Measurements from ENCODE around the gene IGF2. TPM values are rescaled to one million over a fixed set of nuclear protein-coding genes. Genes with fewer than 3 reads are reported as not detected.

IGF2 gene
- total and polyA plus RNA-seq, 2 donors (not counting 1 experiment from before 2014, with no cell fraction given): not detected

GRCh38 chr11:2114430-2115241 lies 24.6 kb downstream of the IGF2 start:
- H3K4me3 ChIP-seq (ENCODE audit: control extremely low read depth in 1 of 5, extremely low read depth in 1 of 5, insufficient read depth in 1 of 5, low read depth in 2 of 5, low read length in 4 of 5): no peak overlapping the region
- H3K36me3 ChIP-seq (replicated peaks in 1 of 2; ENCODE audit: control extremely low read depth in 1 of 2, control insufficient read depth in 1 of 2, extremely low read depth in 1 of 2, insufficient read depth in 2 of 2, low read length in 1 of 2): no peaks in the 10 kb centered on the region
- ATAC-seq (ENCODE audit: low read depth) (no peak), DNase-seq (no peak)
- no peak overlapping the region for H2AFZ ChIP-seq (ENCODE audit: insufficient read depth, low read depth, low read length, poor library complexity, severe bottlenecking)
- no peaks in the 10 kb centered on the region for H3K27me3 ChIP-seq (replicated peaks in 1 of 4; ENCODE audit: control extremely low read depth in 1 of 4, control insufficient read depth in 3 of 4, insufficient read depth in 4 of 4, low read length in 3 of 4)
- no peaks in the 10 kb centered on the region for H3K79me2 ChIP-seq (ENCODE audit: control insufficient read depth, insufficient read depth, low read length)
- Mint-ChIP-seq H3K9me3 (ENCODE audit: insufficient read depth) (no peaks in the 10 kb centered on the region), H3K27ac (no peak overlapping the region), H3K4me1 (peaks cover 3% of the 10 kb centered on the region), H3K4me3 (no peak overlapping the region), H3K27me3 (peaks cover 16% of the 10 kb centered on the region)
- no peak overlapping the region for H3K27ac ChIP-seq (ENCODE audit: low read length in 2 of 2)
- no peak overlapping the region for H3K4me2 ChIP-seq (replicated peaks; ENCODE audit: low read depth, low read length, poor library complexity, severe bottlenecking)
- H3K4me1 ChIP-seq (ENCODE audit: control insufficient read depth in 2 of 2, insufficient read depth in 2 of 2, low read length in 2 of 2): no peaks in the 10 kb centered on the region
- TF ChIP-seq CTCF (IDR thresholded peaks at IDR 0.05) (no peak), EZH2 (IDR thresholded peaks at IDR 0.05; ENCODE audit: borderline replicate concordance, insufficient read depth, low read depth, low read length, poor library complexity, severe bottlenecking) (no peak)
- H3K9ac ChIP-seq (ENCODE audit: low read length): no peak overlapping the region
- CTCF ChIA-PET: interaction anchor here (0.6 kb wide), 1 partner anchor 1661 kb away, joined by 3 read pairs; no protein-coding TSS in a partner anchor
- intact Hi-C loops (cut with micrococcal nuclease): no loop called here
- no peaks in the 10 kb centered on the region for H4K20me1 ChIP-seq (ENCODE audit: control insufficient read depth, insufficient read depth, low read length, poor library complexity, severe bottlenecking)
- POLR2A ChIA-PET: no interaction called here
- 93% methylated on average over 31 of the region's 32 CpGs for WGBS (ENCODE audit: insufficient coverage)
- H3K9me3 ChIP-seq (ENCODE audit: control extremely low read depth in 1 of 3, control insufficient read depth in 2 of 3, insufficient read depth in 1 of 3, low read length in 2 of 3): peaks cover 0 to 3% (median 0%) of the 10 kb centered on the region in 3 donors

- Histone ChIP-seq H3K27me3 (replicated peaks in 1 of 4; ENCODE audit: control extremely low read depth in 1 of 4, control insufficient read depth in 3 of 4, insufficient read depth in 4 of 4, low read length in 3 of 4) (peaks cover 0 to 1% (median 0%) of the 10 kb centered on the region in 4 experiments), H3K27ac (ENCODE audit: low read length in 2 of 2) (no peak overlapping the region), H2AFZ (ENCODE audit: insufficient read depth, low read depth, low read length, poor library complexity, severe bottlenecking) (no peak overlapping the region), H3K4me2 (replicated peaks; ENCODE audit: low read depth, low read length, poor library complexity, severe bottlenecking) (no peak overlapping the region), H3K9me3 (ENCODE audit: control extremely low read depth in 1 of 3, control insufficient read depth in 2 of 3, insufficient read depth in 1 of 3, low read length in 2 of 3) (peaks cover 0 to 4% (median 0%) of the 10 kb centered on the region in 3 donors), H3K9ac (ENCODE audit: low read length) (no peak overlapping the region), H4K20me1 (ENCODE audit: control insufficient read depth, insufficient read depth, low read length, poor library complexity, severe bottlenecking) (no peaks in the 10 kb centered on the region), H3K36me3 (replicated peaks in 1 of 2; ENCODE audit: control extremely low read depth in 1 of 2, control insufficient read depth in 1 of 2, extremely low read depth in 1 of 2, insufficient read depth in 2 of 2, low read length in 1 of 2) (no peaks in the 10 kb centered on the region), H3K4me1 (ENCODE audit: control insufficient read depth in 2 of 2, insufficient read depth in 2 of 2, low read length in 2 of 2) (peaks cover 0 to 3% of the 10 kb centered on the region in 2 donors), H3K79me2 (ENCODE audit: control insufficient read depth, insufficient read depth, low read length) (no peaks in the 10 kb centered on the region), H3K4me3 (ENCODE audit: control extremely low read depth in 1 of 5, extremely low read depth in 1 of 5, insufficient read depth in 1 of 5, low read depth in 2 of 5, low read length in 4 of 5) (no peak overlapping the region)
- H3K27me3 Mint-ChIP-seq: peaks cover 14% of the 10 kb centered on the region
- TF ChIP-seq CTCF (IDR thresholded peaks at IDR 0.05) (no peak), EZH2 (IDR thresholded peaks at IDR 0.05; ENCODE audit: borderline replicate concordance, insufficient read depth, low read depth, low read length, poor library complexity, severe bottlenecking) (no peak)
- no peaks in the 10 kb centered on the region for H3K9me3 Mint-ChIP-seq (ENCODE audit: insufficient read depth)
- H3K4me1 Mint-ChIP-seq: peaks cover 5% of the 10 kb centered on the region
- 88% methylated on average over 7 of the region's 11 CpGs for WGBS (ENCODE audit: insufficient coverage)
- CTCF ChIA-PET: interaction anchor here (0.6 kb wide), 1 partner anchor 1662 kb away, joined by 3 read pairs; no protein-coding TSS in a partner anchor
- H3K27ac Mint-ChIP-seq: no peak overlapping the region
- H3K4me3 Mint-ChIP-seq: no peak overlapping the region
- no peak for ATAC-seq (ENCODE audit: low read depth)
- no peak for DNase-seq
- POLR2A ChIA-PET: no interaction called here
- intact Hi-C loops (cut with micrococcal nuclease): no loop called here
Measured at GRCh38 chr11:2113776-2114175, 25.4 kb downstream of the IGF2 start.

Data from B cell (primary cell).